Left hindlimb (tissue), 1 donor: Measurements from ENCODE around the gene SEMA4D.

ENCODE experiments used
- DNase-seq: peaks from one replicate; pipeline ENCODE4 v3.0.0-alpha.2; 2018

The SEMA4D gene

GRCh38 chr9:89342948-89343347, 155.0 kb downstream of the SEMA4D start:
- no peak for DNase-seq

- DNase-seq, result no peak
Measured at GRCh38 chr9:89342213-89342612, 155.7 kb downstream of the SEMA4D start.

- DNase-seq, result no peak
Measured at GRCh38 chr9:89340332-89340731, 157.6 kb downstream of the SEMA4D start.

- no peak for DNase-seq
Measured at GRCh38 chr9:89339807-89340206, 158.1 kb downstream of the SEMA4D start.

GRCh38 chr9:89330513-89330912, 167.4 kb downstream of the SEMA4D start:
- no peak for DNase-seq

- DNase-seq, result no peak
Measured at GRCh38 chr9:89329917-89330316, 168.0 kb downstream of the SEMA4D start.

- no peak for DNase-seq
Measured at GRCh38 chr9:89328064-89328463, 169.8 kb downstream of the SEMA4D start.

- no peak for DNase-seq
Measured at GRCh38 chr9:89325733-89326132, 172.2 kb downstream of the SEMA4D start.

- no peak for DNase-seq
Measured at GRCh38 chr9:89323390-89323789, 174.5 kb downstream of the SEMA4D start.

- no peak for DNase-seq
Measured at GRCh38 chr9:89319015-89319905, 178.7 kb downstream of the SEMA4D start.

GRCh38 chr9:89318123-89319014, 179.5 kb downstream of the SEMA4D start, which contains the start of gene SECISBP2:
Gene SECISBP2, plus strand, starts transcription at chr9:89318500. Its CDS starts 77 bp downstream, at chr9:89318577.
- peak; percentile 98 for DNase-seq

GRCh38 chr9:89317282-89317681, 180.6 kb downstream of the SEMA4D start:
- no peak for DNase-seq

GRCh38 chr9:89315482-89315881, 182.4 kb downstream of the SEMA4D start:
- no peak for DNase-seq

- no peak for DNase-seq
Measured at GRCh38 chr9:89314955-89315354, 183.0 kb downstream of the SEMA4D start.

- DNase-seq, result no peak
Measured at GRCh38 chr9:89313842-89314241, 184.1 kb downstream of the SEMA4D start.

- DNase-seq, result no peak
Measured at GRCh38 chr9:89312222-89312571, 185.7 kb downstream of the SEMA4D start.

- DNase-seq, result no peak
Measured at GRCh38 chr9:89311346-89312221, 186.3 kb downstream of the SEMA4D start.
